HUDEP-2 (cell line): ENCODE results near the gene TNFRSF9.

Source experiments
- DNase-seq, 76 experiments: peaks; one replicate each; lab custom pipeline; 2025; ENCODE audit not compliant: unreplicated experiment in 76 of 76; lab: John Stamatoyannopoulos, UW

Gene TNFRSF9

DNA sequence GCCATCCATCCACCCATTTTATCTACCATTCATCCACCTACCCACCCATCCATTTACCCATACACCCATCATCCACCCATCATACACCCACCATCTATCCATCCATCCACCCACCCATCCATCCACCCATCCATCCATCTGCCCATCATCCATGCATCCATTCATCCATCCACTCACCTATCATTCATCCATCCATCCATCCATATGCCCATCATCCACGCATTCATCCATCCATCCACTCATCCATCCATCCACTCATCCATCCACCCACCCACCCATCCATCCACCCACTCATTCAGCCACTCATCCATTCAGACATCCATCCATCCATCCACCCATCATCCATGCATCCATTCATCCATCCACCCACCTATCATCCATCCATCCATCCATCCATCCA is 55.9 kb downstream of the TNFRSF9 start:
- no peak for DNase-seq

DNA sequence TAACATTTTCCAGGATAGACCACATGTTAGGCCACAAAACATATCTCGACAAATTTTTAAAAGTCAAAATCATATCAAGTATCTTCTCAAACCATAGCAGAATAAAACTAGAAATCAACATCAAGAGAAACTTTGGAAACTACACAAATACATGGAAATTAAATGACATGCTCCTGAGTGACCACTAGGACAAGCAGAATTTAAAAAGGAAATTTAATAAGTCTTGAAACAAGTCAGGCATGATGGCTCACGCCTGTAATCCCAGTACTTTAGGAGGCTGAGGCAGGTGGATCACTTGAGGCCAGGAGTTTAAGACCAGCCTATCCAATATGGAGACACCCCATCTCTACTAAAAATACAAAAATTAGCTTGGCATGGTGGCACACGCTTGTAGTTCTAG is 61.4 kb downstream of the TNFRSF9 start:
- no peak for DNase-seq

DNA sequence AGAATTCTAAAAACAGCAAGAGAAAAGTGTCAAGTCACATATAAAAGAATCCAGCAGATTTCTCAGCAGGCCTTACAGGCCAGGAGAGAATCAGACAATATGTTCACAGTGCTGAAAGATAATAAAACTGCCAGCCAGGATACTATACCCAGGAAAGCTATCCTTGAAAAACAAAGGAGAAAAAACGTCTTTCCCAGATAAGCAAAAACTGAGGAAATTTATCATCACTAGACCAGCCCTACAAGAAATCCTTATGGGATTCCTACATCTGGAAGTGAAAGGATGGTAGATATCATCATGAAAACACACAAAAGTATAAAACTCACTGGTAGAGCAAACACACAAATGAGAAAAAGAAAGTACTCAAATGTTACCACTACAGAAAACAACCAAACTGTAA is 62.6 kb downstream of the TNFRSF9 start:
- no peak for DNase-seq

DNA sequence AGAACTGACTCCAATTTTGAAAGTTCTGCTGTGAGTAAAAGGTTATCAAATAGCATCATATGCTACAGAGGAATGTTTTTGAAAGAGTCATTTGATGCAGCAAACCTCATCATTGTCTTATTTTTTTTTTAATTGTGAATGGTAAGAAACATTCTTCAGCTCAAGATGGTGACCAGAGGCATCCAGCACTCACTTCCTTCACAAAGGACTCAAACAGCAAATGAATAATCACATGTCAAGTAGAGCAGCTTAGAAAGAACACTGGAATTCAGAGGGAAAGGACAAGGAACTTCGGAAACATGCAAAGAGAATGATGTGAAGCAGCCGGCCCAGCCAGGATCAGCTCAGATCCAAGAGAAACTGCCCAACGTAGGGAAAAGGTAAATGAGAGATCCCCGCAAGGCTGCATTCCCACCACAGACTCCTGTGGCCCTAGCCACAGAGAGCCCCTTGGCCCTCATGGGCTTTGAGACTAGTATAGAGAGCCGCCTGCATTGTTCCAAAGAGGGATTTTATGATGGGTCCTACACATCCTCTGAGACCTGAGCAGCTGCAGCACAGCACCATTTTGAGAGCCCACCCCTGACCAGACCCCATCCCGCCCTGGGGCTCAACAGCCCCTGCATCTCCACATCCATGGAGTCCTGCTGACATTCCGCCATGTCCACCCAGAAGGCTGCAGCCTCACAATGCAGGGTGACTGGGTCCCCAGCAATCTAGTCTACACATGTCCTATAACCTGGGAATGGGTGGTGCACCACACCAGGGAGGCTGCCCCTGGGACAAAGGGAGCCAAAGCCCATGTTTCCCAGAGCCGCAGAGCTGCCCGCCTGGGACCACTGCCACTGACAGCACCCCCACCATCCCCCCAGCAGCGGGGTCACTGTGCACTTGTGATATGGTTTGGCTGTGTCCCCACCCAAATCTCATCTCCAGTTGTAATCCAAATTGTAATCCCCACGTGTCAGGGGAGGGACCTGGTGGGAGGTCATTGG is 66.5 kb downstream of the TNFRSF9 start:
- no peak for DNase-seq

DNA sequence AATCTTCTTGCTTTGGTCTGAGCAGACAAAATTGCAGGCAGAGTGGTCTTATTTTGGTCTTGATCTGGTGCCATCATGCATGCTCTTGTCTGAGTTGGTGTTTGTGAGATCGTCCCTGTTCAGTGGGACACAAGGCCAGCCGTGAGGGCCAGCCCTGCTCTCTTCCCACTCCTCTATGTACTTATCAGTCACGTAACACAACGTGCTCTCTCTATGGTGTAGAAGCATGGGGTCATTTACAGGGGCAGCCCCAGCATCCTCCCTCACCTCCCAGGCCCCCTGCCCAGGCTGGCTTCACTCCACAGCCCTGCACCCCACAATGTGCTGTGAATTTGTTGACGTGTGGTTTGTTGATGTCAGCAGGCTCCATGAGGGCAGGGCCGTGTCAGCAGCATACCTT is 69.5 kb downstream of the TNFRSF9 start:
- DNase-seq, result no peak

DNA sequence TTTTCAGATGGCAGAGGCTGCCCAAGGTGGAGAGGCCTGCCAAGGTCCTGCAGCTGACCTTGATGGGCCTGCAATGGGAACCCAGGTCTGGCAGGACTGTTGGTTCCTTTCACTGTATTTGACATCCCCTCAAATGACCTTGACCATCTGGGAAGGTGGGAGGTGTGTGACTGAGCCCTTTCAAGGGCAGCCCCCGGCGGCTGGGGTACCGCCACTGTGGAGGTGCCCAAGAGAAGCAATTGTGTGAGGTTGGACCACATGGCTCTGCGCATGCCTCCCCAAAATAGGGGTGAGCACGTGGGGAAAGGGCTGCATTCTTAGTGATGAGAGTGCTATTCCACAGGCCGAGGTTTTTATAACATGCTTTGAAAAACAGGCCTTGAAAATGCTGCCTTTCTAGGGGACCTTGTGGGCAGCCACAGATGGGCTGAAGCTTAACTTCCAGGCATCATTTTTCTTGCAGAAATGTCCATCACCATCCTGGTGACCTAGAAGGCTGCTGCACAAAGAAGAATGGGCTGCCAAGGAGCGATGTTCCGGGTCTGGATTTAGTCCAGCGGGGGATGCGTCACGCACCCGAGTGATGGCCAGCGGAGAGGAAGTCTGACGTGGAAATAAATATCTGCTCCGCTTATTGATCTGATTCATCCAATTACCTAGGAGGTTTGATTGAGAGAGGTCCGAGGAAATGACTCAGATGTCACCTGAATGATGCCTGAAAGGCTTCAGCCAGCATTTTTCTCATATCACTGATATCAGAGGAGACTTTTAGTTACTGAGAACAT is 71.3 kb downstream of the TNFRSF9 start:
- no peak for DNase-seq

DNA sequence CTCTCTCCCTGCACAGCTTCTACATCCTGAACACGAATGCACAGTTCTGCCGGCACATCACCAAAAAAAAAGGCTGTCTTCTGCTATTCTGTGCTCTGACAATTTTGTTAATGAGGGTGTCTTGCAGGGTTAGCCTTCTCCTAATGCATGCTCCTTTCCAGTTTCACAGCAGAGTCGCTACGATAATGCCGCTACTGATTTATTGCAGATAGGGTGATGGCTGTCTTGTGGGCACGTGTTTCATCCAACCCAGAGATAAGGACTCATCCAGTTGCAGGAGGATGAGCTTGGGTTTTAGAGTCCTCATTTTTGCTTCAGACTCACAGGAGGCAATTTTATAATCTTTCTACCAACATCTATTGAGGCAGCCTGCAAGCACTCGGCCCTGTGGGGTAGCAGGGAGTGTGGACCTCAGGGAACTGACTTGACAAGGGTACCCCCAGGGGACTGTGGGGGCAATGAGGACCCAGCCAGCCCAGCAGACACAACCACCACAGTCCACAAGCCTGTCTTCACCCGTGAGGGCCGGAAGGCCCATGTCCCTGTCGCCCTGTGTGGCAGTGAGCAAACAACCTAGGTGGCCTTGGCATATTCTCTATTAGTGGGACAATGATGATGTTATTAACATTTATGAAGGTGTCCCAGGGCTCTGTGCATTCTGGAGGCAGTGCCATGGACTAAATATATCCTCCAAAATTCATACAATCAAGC is 72.4 kb downstream of the TNFRSF9 start:
- DNase-seq, result peak in 4 of 76 experiments; percentile 4 to 28 (median 4)

DNA sequence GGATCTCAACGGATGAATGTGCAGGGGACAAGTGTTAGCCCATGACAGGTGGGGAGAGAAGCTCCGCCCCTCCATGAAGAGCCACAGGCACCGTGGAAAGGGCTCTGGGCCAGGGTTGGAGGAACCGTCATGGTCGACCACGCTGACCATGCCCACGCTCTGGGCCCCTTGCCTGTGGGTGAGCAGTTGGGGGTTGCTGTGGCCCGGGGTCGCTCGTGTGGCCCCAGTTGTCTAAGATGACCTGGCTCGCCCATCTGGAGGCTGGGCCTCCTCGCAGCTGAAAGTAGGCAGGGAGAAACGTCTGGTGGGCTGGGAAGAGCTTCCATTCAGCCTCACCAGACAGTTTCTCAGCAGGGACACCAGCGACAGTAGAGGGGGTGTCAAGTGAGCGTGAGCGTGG is 74.7 kb downstream of the TNFRSF9 start:
- no peak for DNase-seq
